ENCODE data around the gene MEGF11. TPM values are rescaled to one million over a fixed set of nuclear protein-coding genes. Genes with fewer than 3 reads are reported as not detected.

Gene MEGF11
- polyA plus RNA-seq, 1 experiment = 0.04 TPM

DNA sequence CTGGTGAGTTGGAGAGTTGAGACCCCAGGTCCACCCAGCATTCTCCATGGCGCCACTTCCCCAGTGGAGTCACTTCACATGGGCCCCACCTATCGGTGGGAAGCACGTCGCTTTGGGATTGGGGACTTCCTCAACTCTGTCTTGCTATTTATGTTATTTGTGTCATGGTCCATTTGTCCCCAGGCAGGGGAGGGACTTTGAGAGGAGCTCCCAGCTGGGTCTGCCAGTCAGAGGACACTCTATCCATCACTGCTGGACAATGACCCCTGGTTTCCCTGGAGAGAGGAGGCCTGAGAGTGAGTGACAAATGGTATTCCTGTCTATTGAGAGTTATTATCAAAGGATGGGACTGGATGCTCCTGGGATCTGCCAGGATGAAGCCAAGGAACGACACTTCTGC, 256.6 kb downstream of the MEGF11 start:
- Histone ChIP-seq H3K27me3 (ENCODE audit: control insufficient read depth, insufficient read depth, low read length) (peaks cover 16% of the 10 kb centered on the region), H3K36me3 (ENCODE audit: control insufficient read depth, insufficient read depth, low read length) (no peaks in the 10 kb centered on the region), H3K4me3 (ENCODE audit: low read depth, low read length) (no peak overlapping the region)
- DNase-seq (ENCODE audit: low read depth) = no peak
- TF ChIP-seq, protein P1, sequence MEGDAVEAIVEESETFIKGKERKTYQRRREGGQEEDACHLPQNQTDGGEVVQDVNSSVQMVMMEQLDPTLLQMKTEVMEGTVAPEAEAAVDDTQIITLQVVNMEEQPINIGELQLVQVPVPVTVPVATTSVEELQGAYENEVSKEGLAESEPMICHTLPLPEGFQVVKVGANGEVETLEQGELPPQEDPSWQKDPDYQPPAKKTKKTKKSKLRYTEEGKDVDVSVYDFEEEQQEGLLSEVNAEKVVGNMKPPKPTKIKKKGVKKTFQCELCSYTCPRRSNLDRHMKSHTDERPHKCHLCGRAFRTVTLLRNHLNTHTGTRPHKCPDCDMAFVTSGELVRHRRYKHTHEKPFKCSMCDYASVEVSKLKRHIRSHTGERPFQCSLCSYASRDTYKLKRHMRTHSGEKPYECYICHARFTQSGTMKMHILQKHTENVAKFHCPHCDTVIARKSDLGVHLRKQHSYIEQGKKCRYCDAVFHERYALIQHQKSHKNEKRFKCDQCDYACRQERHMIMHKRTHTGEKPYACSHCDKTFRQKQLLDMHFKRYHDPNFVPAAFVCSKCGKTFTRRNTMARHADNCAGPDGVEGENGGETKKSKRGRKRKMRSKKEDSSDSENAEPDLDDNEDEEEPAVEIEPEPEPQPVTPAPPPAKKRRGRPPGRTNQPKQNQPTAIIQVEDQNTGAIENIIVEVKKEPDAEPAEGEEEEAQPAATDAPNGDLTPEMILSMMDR (IDR thresholded peaks at IDR 0.05; ENCODE audit: insufficient read depth, low read depth, low read length) = no peak
- CTCF ChIA-PET = no interaction called here
- POLR2A ChIA-PET = no interaction called here

DNA sequence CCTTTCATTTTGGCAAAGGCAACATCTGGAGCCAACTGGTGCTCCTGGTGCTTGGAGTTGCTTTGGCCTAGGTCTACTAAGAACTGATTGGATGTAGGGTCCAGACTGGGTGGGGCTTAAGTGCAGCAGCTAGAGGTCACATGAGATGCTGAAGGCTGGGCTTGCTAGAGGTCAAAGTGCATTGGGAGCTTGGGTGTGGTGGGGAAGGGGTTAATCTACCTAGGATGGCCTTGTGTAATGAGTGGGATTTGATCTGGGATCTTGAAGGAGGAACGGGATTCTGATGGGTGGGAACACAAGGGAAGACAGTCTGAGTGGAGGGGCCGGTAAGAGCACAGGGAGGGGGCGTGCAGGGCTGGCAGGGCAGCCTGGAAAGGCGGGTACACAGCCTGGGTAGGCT, 258.7 kb downstream of the MEGF11 start:
- TF ChIP-seq, protein P1 (IDR thresholded peaks at IDR 0.05; ENCODE audit: insufficient read depth, low read depth, low read length) = no peak
- Histone ChIP-seq H3K36me3 (ENCODE audit: control insufficient read depth, insufficient read depth, low read length) (no peaks in the 10 kb centered on the region), H3K27me3 (ENCODE audit: control insufficient read depth, insufficient read depth, low read length) (peaks cover 16% of the 10 kb centered on the region), H3K4me3 (ENCODE audit: low read depth, low read length) (no peak overlapping the region)
- DNase-seq (ENCODE audit: low read depth) = no peak
- ChIA-PET POLR2A (no interaction called here), CTCF (no interaction called here)

DNA sequence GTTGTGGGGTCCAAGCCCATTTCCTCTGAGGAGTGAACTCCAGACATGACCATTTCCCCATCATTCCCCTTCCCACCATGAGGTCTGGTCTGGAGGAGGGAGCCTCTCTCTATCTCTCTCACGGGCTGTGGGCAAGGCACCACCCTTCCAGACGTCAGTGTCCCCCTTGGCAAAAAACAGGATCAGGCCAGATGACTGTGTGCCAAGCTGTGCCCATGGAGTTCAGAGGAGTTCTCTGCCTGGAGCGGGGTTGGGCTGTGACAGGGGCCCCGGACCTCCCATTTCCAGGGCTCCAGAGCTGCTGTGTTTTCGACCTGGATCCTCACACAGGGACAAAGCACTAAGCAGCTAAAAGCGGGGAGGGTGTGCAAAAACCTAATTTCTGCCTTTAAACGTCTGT, 259.8 kb downstream of the MEGF11 start:
- ChIA-PET CTCF (no interaction called here), POLR2A (no interaction called here)
- no peak overlapping the region for H3K4me3 ChIP-seq (ENCODE audit: low read depth, low read length)
- TF ChIP-seq, protein P1 (IDR thresholded peaks at IDR 0.05; ENCODE audit: insufficient read depth, low read depth, low read length) = no peak
- no peaks in the 10 kb centered on the region for H3K36me3 ChIP-seq (ENCODE audit: control insufficient read depth, insufficient read depth, low read length)
- no peak for DNase-seq (ENCODE audit: low read depth)
- peaks cover 22% of the 10 kb centered on the region for H3K27me3 ChIP-seq (ENCODE audit: control insufficient read depth, insufficient read depth, low read length)

DNA sequence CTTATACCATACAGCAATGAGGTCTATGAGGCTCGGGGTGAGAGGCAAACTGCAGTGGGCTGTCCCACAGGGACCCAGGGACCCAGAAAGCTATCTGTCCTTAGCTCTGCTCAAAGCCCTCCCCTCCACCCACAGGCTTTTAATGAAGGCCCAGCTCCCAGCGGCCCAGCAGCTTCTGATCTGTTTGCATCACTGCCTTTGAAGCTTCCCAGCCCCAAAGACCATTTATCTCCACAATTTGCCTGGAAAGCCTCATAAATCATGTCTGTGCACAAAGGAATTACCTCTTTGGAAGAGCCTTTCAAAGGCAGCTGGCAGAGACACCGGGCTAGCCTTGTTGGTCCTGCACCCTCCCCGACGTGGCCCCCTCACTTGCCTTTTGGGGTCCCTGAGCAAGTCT, 260.3 kb downstream of the MEGF11 start:
- no peak overlapping the region for H3K4me3 ChIP-seq (ENCODE audit: low read depth, low read length)
- peaks cover 25% of the 10 kb centered on the region for H3K27me3 ChIP-seq (ENCODE audit: control insufficient read depth, insufficient read depth, low read length)
- ChIA-PET CTCF (no interaction called here), POLR2A (no interaction called here)
- TF ChIP-seq, protein P1 (IDR thresholded peaks at IDR 0.05; ENCODE audit: insufficient read depth, low read depth, low read length) = no peak
- no peaks in the 10 kb centered on the region for H3K36me3 ChIP-seq (ENCODE audit: control insufficient read depth, insufficient read depth, low read length)
- no peak for DNase-seq (ENCODE audit: low read depth)

DNA sequence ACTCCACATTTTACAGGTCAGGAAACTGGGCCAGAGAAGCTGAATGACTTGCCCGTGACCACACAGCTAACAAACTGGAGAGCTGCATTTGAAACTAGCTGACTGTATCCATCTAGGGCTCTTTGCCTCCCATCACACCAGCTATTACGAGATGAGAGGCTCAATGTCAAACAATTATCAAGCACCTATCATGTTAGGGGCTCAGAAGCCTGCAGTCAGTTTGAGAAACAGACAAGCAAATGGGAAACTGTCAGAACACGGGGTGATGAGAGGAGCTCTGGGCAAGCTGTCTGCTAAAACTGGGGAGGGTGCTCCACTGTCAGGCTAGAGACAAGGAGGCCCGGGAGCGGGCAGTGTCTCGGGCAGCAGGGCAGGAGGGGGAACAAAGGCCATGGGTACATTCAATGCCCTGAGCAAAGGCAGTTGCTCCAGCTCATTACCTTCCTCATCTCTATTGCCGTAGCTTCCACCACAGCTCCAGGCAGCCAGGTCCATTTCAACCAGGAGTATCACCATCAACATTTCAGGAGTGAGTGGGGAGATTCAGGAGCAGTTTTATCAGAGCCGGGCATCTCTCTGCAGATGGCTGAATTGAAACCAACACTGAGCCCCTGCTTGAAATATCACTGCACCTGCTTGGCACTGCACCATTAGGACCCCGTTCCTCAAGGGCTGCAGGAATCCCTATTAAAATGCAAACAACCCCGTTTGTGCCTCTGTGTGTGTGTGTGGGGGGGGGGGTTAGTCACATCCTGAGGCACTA, 261.6 kb downstream of the MEGF11 start:
- Histone ChIP-seq H3K4me3 (ENCODE audit: low read depth, low read length) (no peak overlapping the region), H3K27me3 (ENCODE audit: control insufficient read depth, insufficient read depth, low read length) (peaks cover 23% of the 10 kb centered on the region), H3K36me3 (ENCODE audit: control insufficient read depth, insufficient read depth, low read length) (no peaks in the 10 kb centered on the region)
- TF ChIP-seq, protein P1 (IDR thresholded peaks at IDR 0.05; ENCODE audit: insufficient read depth, low read depth, low read length) = no peak
- ChIA-PET POLR2A (no interaction called here), CTCF (no interaction called here)
- no peak for DNase-seq (ENCODE audit: low read depth)
